SK-N-MC (cell line): ENCODE results near the gene GATA6.

Experiments
- EZH2 ChIP-seq: fragments of 200-600 bp; sonication (generic); IDR thresholded peaks from one replicate; pipeline ENCODE4 v1.6.1; 2017; ENCODE audit warnings: antibody characterized with exemption
- FOXP2 ChIP-seq: optimal IDR thresholded peaks from 2 replicates; pipeline ENCODE3; 2011; ENCODE audit warnings: mild to moderate bottlenecking, moderate library complexity; ENCODE audit not compliant: insufficient read depth; ENCODE audit errors: extremely low read length, control extremely low read depth
- POLR2AphosphoS5 ChIP-seq: IDR thresholded peaks from 2 replicates; pipeline ENCODE4 v1.6.1; 2012; ENCODE audit warnings: mild to moderate bottlenecking, low read depth, low read length, borderline replicate concordance

- TF ChIP-seq EZH2 (no peak), POLR2AphosphoS5 (no peak), FOXP2 (no peak)
Measured at GRCh38 chr18:22199005-22199404, 29.6 kb downstream of the GATA6 start.
